Stimulated activated CD4-positive, alpha-beta T cell treated with anti-CD3 and anti-CD28 coated beads, Interleukin-15, amount 100 ng/mL, for 48 hours (primary cell): ENCODE results near the gene UCP2.

ENCODE experiments used
- DNase-seq, 2 donors: peaks; one replicate each; pipeline ENCODE4 v3.0.0-alpha.2; 2020; ENCODE audit warnings: low read depth in 2 of 2

Gene UCP2

DNA sequence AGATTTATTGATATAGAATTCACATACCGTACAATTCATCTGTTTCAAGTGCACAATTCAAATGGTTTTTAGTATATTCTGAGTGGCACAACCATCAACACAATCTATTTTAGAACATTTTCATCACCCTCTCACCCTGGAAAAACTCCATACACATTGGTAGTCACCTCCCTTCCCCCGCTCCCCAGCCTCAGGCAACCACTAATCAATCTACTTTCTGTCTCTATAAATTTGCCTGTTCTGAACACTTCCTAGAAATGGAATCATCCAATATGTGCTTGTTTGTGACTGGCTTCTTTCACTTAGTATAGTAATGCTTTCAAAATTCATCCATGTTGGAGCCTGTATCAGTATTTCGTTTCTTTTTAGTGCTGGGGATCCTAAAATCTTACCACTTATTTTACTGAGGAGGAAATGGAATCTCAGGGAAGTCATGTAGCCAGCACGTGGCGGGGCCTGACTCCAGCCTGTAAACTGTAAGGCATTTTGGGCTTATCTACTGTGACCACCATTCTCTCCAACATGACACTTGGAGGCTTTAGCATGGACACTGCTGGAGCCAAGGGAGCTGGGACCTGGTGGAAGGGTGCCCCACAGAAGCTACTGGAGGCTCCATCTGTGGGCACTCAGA is 27.1 kb upstream of the UCP2 start:
- no peak for DNase-seq

DNA sequence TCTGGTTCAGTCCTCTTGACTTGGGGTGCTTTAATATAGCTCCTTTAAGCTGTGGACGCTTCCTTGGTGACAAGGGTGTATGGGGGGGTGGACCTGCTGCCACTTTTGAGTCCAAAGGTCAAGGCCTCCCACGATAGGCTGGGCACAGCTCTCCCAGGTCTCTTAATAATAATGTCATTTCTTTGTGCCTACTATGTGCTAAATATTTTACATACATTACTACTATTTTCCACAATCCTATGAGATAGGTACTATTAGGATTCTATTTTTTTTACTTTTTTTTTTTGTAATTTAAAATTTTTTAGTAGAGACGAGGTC is 26.5 kb upstream of the UCP2 start:
- DNase-seq, result no peak

DNA sequence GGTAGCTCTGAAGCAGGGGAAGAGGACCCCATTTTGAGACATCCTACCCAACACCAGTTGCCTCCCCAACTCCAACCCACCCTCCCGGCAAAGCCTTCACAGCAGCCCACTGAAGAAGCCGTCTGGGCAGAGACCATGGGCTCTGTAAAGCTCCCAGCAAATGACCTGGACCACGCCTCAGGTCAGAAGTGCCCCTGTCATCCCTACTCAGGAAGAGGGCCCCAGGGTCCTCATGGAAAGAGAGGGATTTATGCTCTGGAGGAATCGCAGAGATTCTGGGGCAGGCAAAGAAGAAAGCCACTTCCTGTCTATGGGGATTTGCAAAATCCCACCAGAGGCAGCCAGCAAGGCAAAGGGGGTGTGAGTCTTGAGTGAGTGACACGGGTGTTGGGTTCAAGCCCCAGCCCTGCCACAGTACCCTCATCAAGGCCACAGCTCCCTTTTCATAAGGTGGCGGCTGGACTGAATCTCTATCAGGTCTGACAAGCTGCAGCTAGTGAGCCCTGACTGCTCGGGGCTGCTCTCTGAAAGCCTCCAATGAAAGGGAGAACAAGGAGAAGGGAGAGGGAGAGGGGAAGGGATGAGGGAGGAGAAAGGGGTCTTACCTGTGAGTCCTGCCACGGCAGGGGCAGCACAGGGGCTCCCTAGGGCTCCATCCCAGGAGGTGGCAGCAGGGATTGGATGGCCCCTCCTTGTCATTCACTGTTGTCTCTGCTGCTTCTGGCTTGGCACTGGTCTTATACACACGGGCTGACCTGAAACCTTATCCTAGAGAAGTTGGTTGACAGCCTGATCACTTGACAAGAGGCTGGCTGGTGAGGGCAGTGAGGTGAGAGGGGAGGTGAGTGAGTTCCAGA is 26.0 kb upstream of the UCP2 start, which contains the start of gene UCP3:
Gene UCP3, minus strand, starts transcription at position 713 of the 857 bp plus-strand sequence. CDS start 2,043 bp downstream, outside the sequence.
- no peak for DNase-seq

DNA sequence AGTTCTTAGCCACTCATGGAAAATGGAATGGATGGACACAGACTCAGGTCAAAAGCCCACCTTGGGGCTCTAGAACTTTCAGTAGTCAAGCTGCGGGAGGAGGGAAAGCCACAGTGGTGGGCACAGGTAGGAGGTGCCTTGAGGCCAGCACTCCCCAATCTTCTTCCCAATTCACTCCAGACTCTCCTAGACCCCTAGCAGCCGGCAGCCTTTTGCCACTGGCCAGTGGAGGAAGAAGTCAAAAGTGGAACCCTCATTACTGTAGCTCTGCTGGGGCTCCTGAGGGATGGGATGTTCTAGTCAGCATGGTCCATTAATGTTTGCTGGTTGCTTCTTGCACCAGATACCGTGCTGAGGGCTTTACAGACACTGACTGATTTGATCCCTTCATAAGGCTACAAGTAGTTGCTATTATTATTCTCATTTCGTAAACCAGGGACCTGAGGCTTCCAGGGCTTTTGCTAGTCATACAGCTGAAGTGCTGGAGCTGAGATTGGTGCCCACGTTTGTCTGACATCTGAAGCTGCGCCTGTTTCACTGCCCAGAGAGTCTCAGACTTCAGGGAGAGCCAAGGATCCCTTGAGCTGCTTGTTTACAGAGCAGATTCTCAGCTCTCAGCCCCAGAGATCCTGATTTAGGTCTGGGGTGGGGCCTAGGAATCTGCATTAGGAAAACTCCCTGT is 25.2 kb upstream of the UCP2 start:
- no peak for DNase-seq

DNA sequence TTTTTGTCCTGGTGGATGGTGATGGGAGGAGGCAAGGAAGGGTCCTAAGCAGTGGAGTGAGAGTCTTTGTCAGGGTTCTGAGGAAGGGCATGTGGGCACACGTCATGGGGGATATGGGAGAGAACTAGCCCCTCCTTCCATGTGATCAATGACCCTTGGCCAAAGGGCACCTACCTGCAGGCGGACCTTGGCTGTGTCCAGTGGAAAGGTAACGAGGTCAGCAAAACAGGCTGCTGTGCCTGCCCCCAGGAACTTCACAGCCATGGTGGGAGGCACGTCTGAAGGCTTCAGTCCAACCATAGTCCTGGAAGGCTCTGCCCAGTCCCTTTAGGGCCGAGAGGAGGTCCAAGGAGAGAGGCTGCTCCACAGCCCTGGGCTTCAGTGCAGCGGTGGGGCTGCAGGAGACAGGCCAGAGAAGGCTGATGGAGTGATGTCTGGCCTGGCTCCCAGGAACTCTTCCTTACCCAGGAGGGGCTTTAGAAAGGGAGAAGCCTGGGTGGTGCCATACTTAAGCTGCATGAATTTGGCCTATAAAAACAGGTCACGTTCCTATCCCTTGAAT is 24.2 kb upstream of the UCP2 start:
- DNase-seq, result no peak

DNA sequence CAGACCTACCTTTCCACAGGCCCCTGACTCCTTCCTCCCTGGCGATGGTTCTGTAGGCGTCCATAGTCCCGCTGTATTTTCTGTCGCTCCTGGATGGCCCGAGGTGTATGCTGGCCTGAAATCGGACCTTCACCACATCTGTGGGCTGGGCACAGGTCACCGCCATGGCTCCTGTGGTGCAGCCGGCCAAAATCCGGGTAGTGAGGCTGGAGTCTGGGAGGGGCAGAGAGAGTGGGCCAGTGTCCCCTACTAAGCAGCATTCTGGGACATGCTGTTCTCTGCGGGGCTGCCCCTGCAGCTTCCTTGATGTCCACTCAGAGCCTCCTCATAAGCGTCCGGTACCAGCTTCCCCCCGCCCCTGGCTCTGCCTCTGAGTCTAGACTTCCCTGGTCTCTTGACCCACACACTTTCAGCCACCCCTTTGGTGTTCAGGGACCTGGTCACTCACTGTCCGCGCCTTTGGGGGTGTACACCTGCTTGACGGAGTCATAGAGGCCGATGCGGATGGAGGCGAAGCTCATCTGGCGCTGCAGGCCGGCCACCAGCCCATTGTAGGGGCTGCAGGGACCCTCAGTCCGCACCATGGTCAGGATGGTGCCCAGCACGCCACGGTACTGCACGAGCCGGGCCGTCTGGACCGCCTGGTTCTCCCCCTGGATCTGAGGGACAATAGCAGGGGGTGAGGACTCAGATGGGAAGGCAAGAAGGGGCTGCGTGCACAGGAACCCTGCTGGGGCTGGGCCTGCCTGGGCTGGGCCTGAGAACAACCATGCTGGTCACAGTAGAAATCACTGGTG is 23.3 kb upstream of the UCP2 start:
- DNase-seq, result no peak

DNA sequence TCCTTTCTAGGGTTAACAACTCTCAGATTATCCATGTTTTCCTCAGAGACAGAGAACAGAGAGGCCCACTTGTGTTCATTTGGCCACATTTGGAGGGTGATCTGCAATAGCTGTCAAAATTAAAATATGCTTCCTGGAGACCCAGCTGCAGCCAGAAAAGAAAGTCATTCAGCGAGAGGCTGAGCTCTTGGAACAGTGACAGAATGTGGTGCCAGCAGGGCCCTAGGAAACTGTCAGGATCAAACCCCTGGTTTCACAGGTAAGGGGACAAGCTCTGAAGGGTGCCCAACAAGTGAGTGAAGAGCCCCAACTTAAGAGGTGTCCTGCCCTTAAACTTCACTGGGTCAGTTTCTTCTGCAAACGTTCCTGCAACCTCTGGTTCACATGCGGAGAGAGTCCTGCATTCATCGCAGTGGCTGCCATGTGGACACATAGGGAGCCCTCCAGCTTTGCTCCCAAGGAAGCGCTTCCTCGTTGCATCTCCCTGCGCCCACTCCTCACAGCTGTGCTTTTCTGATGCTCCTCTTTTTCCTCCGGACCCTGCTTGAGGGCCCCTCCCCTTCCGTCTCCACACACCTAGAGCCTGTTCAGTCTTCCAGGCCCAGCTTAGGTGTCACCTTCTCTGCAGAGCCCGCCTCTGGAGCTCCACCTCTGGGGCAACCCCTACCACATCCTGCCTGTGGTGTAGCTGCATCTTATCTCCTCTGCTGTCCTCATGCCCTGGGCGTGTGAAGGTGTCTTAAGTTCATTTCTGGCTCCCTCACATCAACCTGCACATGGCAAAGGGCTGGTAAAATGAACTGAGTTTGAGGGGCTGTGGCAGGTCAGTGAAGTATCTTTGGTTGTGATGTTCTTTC is 22.3 kb upstream of the UCP2 start:
- DNase-seq, result peak; percentile 70 to 72

DNA sequence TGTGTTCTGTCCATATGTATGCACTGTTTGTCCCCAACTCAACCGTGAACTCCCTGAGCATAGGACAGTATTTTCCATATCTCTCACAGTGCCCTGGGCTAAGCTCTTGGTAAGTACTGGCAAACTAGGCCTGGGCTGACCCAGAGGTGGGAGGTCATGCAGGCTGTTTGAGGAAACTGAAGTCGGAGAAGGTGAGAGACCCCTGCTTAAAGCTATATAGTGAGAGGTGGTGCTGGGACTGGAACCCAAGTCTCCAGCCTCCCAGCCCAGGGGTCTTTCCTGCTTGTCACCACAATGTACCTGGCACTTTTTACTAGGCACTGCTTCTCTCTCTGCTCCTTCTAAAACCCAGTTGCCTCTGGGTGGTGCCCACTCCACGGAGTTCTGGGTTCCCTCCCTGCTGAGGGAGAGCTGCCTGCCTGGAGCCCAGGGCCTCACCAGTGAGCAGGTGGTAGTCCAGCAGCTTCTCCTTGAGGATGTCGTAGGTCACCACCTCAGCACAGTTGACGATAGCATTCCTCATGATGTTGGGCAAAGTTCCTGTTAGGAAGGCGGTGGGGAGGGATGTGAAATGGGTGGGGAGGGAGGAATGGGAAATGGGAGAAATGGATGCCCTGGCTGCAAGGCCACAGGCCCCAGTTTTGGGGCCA is 21.5 kb upstream of the UCP2 start:
- DNase-seq, result no peak

DNA sequence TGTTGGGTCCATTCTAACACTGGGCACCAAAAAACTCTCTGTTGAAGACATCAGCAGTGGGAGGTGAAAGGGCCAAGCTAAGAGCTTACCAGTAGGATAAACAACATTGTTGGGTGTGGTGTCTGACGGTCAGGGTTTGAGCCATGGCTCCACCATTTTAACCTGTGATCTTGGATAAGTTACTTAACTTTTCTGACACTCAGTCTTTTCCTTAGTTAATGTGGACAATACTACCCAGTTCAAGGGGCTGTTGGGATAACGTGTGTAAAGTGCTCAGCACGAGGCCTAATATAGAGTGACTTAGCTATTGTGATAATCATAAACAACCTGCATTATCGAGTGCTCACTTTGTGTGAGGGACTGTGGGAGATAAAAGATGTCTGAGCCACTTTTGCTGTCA is 20.2 kb upstream of the UCP2 start:
- DNase-seq, result no peak

DNA sequence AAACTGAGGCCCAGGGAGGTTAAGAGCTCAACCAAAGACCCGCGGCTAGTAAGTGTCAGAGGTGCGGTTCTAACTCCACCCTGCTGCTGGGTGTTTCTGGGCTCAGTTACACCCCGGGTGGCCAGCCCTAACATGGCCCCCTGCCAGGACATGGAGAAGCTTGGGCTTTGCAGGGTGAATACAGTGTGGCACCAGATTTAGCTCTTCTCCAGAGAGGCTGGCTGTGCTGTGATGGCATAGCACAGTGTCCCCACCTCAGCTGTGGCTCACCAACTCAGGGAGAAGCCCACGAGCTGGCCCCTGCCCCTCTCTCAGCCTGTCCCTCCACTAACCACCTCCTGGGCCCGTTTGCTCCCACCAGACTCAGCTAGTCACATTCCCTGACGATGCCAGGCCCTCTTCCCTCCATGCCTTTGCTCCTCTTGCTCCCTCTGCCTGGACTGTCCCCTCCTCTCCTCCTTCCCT is 19.2 kb upstream of the UCP2 start:
- DNase-seq, result no peak

DNA sequence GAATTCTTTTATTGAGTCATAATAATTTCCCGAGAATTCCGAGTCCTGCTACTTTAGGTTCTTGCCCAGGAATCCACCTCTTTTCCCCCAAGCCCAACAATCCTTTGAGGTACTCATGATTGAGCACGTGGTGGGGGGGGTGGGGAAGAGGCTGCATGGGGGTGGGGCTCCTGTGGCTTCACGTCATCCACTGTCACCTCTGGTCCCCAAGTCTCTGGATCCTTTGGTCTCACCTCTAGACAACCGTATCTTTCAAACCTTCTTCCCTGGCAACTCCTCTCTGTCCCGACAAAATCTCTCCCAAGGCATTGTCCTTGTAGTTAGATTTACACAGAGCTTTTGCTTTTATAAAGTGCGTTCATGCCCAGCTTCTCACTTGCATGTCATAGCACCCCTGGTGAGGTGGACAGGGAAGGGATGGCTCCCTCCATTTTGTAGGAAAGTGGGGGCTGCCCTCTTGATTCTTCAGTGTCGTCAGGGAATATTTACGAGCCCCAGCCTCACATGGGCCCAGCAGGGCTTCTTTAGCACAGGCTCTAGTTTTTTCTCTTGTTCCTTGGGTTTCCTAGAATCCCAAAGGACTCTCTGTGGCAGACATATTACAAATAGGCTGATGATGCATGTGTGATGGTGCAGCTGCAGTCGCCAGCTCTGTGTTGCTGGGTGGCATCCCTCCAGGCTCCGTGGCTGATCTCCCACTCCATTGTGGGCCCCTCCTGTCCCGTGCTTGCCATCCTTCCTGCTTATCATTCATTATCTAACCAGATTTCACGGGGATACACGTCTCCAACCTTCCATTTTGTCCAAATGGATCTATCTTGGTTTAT is 17.9 kb upstream of the UCP2 start:
- DNase-seq, result no peak

DNA sequence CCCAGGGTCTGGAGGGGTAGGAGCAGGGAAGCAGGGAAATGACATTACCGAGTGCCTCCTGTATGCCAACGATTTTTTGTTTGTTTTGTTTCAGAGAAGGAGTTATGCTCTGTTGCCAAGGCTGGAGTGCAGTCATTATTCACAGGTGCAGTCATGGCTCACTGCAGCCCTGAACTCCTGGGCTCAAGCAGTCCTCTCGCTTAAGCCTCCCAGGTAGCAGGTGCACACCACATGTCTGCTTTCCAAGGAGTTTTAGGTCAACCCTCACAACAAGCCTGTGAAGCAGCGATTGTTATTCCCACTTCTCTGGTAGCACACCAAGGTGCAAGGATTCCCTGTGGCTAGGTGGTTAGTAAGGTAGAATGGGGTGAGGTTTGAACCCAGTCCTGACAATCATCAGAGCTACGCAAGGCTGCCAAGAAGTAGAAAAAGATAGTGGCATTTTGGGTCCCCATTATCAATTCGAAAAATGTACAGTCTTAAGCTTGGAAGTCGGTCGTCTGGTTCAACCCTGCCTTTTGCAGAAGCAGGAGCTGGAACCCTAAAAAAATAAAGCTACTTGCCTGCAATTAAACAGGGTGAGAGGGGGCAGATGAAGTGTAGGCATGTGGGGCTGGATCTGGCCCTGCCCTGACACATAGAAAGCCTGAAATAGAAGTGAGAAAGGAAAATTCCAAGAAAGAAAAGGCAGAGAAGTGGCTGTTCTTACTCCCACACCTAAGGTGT is 17.1 kb upstream of the UCP2 start:
- DNase-seq, result no peak

DNA sequence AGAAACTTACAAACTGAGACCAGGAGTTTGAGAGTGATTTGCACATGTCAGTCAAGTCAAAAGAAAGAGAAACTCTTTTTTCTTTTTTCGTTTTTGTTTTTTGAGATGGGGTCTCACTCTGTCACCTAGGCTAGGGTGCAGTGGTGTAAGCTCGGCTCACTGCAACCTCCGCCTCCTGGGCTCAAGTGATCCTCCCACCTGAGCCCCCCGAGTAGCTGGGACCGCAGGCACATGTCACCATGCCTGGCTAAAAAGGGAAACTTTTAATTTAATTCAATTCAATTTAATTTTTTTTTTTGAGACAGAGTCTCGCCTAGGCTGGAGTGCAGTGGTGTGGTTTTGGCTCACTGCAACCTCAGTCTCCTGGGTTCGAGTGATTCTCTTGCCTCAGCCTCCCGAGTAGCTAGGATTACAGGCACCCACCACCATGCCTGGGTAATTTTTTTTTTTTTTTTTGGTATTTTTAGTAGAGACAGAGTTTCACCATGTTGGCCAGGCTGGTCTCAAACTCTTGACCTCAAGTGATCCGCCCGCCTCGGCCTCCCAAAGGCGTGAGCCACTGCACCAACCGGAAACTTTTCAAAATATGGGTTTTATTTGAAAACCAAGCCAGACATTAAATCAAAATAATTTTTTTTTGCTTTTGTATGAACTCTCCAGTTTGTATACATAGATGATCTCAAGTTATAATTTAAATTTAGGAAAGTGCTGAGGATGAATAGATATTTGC is 16.4 kb upstream of the UCP2 start:
- no peak for DNase-seq

DNA sequence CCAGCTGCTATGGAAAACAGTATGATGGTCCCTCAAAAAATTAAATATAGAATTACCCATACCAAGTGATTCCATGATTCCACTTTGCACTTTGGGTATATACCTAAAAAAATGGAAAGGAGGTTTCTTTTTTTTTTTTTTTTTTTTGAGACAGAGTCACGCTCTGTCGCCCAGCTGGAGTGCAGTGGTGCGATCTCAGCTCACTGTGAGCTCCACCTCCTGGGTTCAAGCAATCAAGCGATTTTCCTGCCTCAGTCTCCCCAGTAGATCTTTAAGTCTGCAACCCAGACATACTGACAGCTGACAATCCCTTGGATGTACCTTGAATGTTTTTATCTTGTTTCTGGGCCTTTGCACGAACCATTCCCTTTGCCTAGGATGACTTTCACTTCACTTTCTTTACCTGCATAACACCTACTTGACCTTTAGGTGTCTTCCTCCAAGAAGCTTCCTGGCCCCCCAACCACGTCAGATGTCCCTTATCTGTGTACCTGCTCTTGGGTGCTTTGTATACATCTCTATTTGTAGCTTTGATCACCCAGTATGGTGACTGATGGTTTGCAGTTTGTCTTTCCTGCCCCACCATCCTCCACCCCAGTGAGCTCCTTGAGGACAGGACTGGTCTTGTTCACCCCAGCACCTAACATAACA is 14.6 kb upstream of the UCP2 start:
- DNase-seq, result no peak

DNA sequence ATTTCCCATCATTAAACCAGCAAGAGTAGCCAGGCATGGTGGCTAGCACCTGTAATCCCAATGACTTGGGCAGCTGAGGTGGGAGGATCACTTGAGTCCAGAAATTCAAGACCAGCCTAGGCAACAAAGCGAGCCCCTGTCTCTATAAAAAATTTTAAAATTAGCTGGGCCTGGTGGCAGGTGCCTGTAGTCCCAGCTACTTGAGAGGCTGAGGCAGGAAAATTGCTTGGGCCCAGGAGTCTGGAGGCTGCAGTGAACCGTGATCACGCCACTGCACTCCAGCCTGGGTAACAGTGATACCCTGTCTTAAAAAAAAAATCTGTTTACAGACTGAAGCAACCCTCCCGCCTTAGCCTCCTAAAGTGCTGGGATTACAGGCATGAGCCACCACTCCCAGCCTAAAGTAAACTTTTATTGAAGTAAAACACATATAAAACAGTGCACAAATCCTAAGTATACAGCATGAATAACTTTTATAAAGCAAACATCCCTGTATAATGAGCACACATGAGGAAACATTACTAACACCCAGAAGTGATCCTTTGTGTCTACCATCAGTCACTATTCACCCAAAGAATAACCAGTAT is 13.6 kb upstream of the UCP2 start:
- no peak for DNase-seq

DNA sequence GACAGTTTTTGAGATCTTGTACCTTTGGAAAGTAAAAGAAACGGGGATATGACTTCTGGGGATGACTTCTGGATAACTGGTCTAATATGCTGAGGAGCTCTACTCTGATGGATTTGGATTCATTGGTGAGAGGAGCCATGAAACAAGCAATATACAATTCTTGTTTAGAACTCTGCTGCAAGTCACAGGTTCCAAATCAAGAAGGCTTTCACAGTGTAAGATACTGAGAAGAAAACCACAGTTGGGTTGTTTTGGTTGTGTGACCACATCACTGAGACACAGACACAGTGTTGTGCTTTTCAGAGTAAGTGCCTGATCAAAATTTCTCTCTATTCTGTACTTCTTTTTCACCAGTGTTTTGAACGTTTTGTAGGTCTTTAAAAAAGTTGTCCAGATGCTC is 13.1 kb upstream of the UCP2 start:
- DNase-seq, result peak in 1 of 2 donors; percentile 22

DNA sequence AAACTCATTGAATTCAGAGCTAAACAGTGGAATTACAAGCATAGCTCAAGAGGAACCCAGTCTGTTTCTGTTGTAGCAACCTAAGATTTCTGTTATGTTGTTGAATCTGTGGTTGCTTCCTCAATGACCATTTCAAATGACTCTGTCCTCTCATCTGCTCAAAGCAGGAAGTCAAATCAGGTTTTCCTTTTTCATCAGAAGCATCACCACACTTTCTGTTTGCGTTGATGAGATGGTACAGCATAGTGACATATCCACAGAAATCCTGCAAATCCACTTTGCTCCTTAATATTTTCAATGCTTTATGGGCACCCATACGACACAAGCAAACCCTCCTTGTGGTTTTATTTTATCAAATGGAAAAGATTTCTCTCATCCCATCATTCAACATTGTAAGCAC is 12.6 kb upstream of the UCP2 start:
- DNase-seq, result no peak
